GM12872 (cell line): Measurements from ENCODE around the gene ASTN1.

Experiments used
- TF ChIP-seq, protein P1 (sequence below): IDR thresholded peaks from 3 replicates; pipeline ENCODE4 v1.5.1; 2011; ENCODE audit warnings: low read depth, mild to moderate bottlenecking, low read length, moderate library complexity; ENCODE audit not compliant: insufficient read depth

Gene ASTN1

DNA sequence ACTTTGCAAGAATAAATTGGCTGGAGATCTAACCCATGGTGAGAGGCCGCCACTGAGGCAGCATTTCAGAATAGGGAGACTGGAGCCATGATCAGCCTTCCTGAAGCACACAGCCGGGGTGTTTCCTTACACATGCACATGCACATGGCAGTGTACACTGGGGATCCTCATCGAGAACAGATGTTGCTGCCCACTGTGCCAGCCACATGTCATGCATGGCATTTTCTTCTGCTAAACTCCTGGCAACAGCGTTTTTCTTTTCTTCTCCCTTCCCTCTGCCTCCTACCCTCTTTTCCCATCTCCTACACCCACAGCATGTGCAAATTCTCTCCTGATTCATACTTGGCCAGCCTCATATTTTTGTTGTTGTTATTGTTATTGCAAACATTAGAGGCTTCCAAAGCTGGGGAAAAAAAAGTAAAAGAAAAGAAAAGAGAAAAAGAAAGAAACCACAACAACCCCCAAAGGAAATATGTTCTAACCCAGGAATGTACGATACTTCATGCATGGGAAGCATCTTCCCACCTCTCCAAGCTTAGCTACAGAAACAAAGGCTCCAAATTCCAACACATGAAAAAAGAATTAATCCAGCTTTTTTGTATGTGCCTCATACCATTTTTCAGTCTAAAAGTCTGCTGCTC is 344.0 kb downstream of the ASTN1 start:
- TF ChIP-seq, protein P1, sequence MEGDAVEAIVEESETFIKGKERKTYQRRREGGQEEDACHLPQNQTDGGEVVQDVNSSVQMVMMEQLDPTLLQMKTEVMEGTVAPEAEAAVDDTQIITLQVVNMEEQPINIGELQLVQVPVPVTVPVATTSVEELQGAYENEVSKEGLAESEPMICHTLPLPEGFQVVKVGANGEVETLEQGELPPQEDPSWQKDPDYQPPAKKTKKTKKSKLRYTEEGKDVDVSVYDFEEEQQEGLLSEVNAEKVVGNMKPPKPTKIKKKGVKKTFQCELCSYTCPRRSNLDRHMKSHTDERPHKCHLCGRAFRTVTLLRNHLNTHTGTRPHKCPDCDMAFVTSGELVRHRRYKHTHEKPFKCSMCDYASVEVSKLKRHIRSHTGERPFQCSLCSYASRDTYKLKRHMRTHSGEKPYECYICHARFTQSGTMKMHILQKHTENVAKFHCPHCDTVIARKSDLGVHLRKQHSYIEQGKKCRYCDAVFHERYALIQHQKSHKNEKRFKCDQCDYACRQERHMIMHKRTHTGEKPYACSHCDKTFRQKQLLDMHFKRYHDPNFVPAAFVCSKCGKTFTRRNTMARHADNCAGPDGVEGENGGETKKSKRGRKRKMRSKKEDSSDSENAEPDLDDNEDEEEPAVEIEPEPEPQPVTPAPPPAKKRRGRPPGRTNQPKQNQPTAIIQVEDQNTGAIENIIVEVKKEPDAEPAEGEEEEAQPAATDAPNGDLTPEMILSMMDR: no peak

DNA sequence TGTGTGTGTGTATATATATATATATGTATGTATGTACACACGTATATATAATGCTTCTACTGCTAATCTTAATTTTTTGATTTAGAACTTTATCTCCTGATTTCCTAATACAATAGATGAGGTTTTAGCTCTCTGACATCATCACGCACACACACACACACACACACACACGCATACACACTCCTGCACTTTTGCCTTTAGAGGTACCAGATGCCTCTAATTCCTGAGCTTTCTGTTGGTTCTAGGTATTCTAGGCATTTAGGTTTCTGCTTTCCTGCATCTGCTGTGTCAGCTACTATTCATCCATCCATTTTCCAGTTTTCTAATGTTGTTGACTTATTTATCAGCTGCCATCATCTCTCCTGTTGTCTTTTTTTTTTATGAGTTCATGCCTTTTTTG is 348.3 kb downstream of the ASTN1 start:
- TF ChIP-seq, protein P1: no peak

DNA sequence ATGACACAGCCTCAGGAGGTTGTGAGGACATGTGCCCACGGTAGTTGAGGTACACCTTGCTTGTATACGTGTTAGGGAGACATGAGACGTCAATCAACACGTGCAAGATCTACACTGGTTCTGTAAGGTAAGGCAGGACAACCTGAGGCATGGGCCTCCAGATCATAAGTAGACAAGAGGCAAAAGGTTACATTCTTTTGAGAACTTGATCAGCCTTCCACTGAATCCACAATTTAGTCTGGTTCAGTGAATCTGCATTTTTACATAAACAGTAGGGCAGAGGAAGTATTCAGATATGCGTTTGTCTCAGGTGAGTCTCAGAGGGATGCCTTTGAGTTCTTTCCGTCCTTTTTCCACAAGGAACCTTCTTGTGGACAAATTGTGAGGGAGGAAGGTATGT is 348.9 kb downstream of the ASTN1 start:
- TF ChIP-seq, protein P1: no peak

DNA sequence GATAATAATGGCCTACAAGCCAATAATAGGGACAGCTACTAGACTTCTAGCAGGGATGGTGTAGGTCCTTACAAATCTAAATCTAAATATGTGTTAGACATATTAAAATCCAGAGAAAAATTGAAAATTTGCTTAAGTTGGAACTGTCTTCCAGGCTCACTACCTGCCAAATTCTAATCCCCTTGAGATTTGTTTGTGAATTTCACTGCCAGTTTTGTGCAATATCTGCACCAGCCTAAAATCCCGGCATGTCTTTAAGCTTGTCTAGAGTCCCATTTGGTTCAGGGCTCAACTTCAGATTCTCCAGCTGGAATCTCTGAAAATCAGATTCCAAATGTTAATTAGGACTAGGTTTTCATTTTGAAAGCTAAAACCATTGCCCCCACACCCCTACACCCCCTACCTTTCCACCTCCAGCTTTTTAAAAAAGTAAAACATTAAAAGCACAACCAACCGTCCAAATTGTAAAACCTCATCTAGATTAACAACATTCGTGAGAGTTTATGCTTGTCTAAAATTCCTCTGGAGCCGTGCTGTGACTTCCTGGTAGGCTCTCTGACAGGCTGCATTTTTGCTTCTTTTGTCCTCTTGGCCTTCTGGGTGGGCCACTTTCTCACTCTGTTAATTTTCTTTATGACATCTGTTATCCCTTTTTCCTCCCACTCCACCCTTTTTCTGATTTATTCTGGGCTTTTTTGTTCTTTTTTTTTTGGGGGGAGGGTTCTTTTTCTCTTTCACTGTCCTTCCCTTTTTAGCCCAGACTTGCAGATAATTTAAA is 352.8 kb downstream of the ASTN1 start:
- TF ChIP-seq, protein P1: no peak

DNA sequence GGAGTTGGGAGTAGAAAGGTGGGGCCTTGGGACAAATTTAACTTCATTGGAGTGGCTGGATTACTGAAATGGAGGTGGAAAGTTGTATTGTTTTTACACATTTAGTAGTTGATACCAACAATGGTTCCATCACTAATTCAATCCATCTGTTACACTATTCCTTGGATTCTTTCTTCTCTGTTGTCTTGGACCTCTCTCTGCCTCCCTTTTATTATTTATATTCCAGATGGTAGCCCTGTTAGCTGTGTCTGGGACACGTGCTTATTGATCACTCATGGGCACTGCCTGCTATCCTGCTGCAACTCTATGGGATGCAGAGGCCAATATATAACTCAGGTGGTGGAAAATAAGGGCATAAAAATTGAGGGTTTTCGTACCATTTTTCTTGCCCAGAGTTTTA is 355.2 kb downstream of the ASTN1 start:
- TF ChIP-seq, protein P1: no peak
